22Rv1 (cell line): ENCODE measurements around the gene KCNQ1.
"Not testable (repeated sequence)": the region's sequence is repeated elsewhere in the genome, so short reads cannot be mapped to it uniquely, and the experiment has no call there.

ENCODE experiments used
- H3K27ac ChIP-seq: fragments of 450-650 bp; 2 replicates; pipeline ENCODE4 v1.5.1; 2017
- ZFX ChIP-seq: fragments of 450-650 bp; IDR thresholded peaks from 2 replicates; pipeline ENCODE4 v1.6.1; 2017; ENCODE audit warnings: antibody characterized with exemption, borderline replicate concordance
- TF ChIP-seq, protein P1 (sequence below): fragments of 450-650 bp; IDR thresholded peaks from 2 replicates; pipeline ENCODE4 v1.5.1; 2017; ENCODE audit warnings: mild to moderate bottlenecking

KCNQ1 gene

DNA sequence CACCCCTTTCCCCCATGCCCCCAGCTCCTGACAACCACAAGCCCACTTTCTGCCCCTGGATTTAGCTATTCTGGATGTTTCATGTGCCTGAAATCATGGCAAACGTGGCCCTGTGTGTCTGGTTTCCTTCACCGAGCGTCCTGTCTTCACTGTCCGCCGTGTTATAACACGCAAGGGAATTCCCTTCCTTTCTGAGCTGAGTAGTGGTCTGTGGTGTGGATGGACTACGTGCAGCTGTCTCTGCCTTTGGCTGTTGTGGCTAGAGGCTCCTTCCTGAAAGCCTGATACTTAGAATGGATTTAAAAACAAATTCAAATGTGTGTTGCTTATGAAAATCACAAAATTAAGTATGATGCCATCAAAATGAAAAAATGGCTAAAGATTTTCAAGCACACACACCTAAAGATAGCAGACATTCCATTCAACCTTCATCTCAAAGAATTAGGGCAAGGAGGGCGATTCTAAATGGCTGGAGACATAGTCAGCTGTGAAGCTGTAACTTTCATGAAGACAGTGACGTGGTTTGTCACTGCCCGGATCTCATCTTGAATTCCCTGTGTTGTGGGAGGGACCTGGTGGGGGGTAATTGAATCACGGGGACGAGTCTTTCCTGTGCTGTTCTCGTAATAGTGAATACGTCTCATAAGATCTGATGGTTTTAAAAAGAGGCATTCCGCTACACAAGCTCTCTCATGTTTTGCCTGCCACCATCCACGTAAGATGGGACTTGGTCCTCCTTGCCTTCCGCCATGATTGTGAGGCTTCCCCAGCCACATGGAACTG lies 30.5 kb downstream of the KCNQ1 start:
- no peak overlapping the region for H3K27ac ChIP-seq
- TF ChIP-seq ZFX = no peak
- TF ChIP-seq, protein P1, sequence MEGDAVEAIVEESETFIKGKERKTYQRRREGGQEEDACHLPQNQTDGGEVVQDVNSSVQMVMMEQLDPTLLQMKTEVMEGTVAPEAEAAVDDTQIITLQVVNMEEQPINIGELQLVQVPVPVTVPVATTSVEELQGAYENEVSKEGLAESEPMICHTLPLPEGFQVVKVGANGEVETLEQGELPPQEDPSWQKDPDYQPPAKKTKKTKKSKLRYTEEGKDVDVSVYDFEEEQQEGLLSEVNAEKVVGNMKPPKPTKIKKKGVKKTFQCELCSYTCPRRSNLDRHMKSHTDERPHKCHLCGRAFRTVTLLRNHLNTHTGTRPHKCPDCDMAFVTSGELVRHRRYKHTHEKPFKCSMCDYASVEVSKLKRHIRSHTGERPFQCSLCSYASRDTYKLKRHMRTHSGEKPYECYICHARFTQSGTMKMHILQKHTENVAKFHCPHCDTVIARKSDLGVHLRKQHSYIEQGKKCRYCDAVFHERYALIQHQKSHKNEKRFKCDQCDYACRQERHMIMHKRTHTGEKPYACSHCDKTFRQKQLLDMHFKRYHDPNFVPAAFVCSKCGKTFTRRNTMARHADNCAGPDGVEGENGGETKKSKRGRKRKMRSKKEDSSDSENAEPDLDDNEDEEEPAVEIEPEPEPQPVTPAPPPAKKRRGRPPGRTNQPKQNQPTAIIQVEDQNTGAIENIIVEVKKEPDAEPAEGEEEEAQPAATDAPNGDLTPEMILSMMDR = no peak

DNA sequence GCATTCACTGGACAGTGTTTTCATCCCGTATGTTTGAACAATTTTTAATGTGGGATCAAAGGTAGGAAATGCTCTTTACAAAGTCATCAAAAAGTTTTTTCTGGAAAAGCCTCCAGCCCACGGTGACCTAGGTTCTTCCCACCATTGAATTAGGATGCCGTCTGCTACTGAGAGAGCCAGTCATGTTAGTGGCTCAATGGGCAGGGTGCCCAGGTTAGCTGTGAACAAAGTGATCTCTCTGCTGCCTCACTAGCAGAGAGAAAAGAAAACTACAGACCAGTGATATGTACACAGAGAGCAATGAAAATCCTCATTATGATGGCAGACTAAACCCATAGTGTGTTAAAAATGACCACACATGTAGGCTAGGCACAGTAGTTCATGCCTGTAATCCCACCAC lies 32.4 kb downstream of the KCNQ1 start:
- no peak for TF ChIP-seq ZFX
- TF ChIP-seq, protein P1 = no peak
- H3K27ac ChIP-seq = no peak overlapping the region

DNA sequence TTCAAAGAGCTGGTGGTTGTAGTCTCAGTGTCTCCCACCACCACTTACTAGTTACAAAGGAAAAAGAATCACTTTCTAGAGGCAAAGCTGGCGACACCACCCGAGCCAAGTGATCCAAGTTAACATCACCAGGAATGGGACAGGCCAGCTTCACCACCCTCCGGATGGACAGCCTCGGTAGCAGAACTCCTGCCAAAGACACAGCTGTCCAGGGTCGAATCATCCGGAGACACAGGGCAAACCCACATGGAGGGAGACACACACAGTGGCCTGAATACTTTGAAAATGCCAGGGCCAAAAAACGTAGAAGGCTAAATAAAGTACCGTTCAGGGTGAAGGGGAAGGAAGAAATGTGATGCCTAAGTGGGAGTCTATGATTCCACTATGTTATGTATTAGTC lies 33.1 kb downstream of the KCNQ1 start:
- TF ChIP-seq ZFX = no peak
- TF ChIP-seq, protein P1 = no peak
- H3K27ac ChIP-seq = no peak overlapping the region

DNA sequence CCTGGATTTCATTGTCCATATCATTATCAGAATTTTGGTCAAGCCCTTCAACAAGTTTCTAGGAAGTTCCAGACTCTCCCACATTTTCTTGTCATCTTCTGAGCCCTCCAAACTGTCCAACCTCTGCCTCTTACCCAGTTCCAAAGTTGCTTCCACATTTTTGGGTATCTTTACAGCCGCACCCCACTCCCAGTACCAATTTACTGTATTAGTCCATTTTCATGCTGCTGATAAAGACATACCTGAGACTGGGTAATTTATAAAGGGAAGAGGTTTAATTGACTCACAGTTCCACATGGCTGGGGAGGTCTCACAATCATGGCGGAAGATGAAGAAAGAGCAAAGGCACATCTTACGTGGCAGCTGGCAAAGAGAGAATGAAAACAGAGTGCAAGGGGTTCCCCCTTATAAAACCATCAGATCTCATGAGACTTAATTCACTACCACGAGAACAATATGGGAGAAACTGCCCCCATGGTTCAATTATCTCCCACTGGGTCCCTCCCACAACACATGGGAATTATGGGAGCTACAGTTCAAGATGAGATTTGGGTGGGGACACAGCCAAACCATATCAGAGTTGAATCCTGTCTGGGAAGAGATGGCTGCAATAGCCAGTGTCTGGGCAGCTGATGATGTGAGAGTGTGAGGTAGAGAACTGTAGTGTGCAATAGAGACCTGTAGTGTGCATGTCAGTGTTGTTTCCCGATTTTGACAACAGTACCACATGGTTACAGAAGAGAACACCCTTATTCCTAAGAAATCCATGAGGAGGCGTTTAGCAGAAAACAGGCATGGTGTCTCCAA lies 35.5 kb downstream of the KCNQ1 start:
- not testable (repeated sequence) for H3K27ac ChIP-seq

DNA sequence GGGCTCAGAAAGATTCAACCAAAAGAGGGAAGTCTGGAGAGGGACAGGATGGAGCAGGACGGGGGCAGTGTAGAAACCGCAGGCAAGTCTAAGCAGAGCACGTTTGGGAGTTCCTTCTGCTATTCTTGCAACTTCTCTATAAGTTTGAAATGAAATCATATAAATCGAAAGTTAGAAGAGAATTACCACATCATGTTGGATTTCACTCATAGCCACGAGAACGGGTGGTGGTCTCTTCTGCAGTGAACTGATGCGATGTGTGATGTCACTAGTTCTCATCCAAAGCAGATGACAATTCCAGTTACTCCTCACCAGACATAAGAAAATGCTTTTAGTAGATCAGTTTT lies 36.0 kb downstream of the KCNQ1 start:
- TF ChIP-seq, protein P1 = no peak
- no peak for TF ChIP-seq ZFX
- no peak overlapping the region for H3K27ac ChIP-seq

DNA sequence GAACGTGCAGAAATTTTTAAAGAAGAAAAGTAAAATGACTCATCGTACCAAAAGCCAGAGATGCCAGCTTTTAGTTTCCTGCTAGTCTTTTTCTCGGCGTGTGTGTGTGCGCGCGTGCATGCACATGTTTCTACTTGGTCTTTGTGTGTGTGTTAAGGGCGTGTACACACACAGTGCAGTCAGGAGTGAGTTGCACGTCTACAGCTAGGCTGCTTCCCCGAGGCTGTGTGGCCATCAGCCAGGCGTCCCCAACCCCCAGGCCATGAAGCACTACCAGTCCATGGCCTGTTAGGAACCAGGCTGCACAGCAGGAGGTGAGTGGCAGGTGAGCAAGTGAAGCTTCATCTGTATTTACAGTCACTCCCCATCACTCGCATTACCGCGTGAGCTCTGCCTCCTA lies 36.4 kb downstream of the KCNQ1 start:
- TF ChIP-seq, protein P1 = no peak
- no peak for TF ChIP-seq ZFX
- no peak overlapping the region for H3K27ac ChIP-seq

DNA sequence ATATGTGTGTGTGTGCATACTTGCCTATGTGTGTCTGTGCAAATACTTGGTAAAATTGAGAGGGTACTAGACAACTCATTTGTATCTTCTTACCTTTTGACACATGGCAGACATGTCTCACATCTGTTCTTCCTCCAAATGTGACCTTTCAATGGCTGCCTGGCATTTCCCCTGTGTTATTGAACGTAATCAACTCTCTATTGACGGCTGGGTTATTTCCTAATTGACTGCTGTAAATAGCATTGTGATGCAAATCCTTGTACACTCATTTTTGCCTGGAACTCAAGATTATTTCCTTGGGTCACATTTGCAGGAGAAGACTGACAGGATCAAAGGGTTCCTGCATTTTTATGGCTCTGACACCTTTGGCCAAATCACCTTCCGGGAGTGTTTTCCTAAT lies 37.4 kb downstream of the KCNQ1 start:
- H3K27ac ChIP-seq = no peak overlapping the region
- no peak for TF ChIP-seq ZFX
- TF ChIP-seq, protein P1 = no peak
